Type B pancreatic cell (in vitro differentiated cells): ENCODE results near the gene VRK1. TPM values are rescaled to one million over a fixed set of nuclear protein-coding genes. Genes with fewer than 3 reads are reported as not detected.

Experiments
- DNase-seq: peaks from one replicate; pipeline ENCODE4 v3.0.0; 2021; ENCODE audit warnings: mixed read lengths; ENCODE audit not compliant: unreplicated experiment; ENCODE audit errors: extremely low spot score
- H3K27ac Mint-ChIP-seq: 2 replicates; pipeline ENCODE4 v1.8.0; 2021; ENCODE audit warnings: mild to moderate bottlenecking, mixed read lengths
- H3K27me3 Mint-ChIP-seq: 2 replicates; pipeline ENCODE4 v1.8.0; 2021; ENCODE audit warnings: mixed read lengths
- H3K36me3 Mint-ChIP-seq: 2 replicates; pipeline ENCODE4 v1.8.0; 2021; ENCODE audit warnings: mixed read lengths
- H3K4me1 Mint-ChIP-seq: one replicate; pipeline ENCODE4 v1.8.0; 2021; ENCODE audit warnings: mixed read lengths; ENCODE audit not compliant: unreplicated experiment
- H3K4me3 Mint-ChIP-seq: 2 replicates; pipeline ENCODE4 v1.8.0; 2021; ENCODE audit warnings: mild to moderate bottlenecking, mixed read lengths
- H3K9me3 Mint-ChIP-seq: 2 replicates; pipeline ENCODE4 v1.8.0; 2021; ENCODE audit warnings: mixed read lengths
- total RNA-seq: library from RNA; stranded (reverse); gene quantifications from 2 replicates; pipeline ENCODE4 v1.2.1, GENCODE V29; 2021; ENCODE audit warnings: low replicate concordance
- TF ChIP-seq, protein P1 (sequence below): fragments of 200-600 bp; sonication (generic); conservative IDR thresholded peaks from 2 replicates; pipeline ENCODE4 v1.5.0; 2021; ENCODE audit warnings: antibody characterized with exemption, mild to moderate bottlenecking

The VRK1 gene
- total RNA-seq, 1 donor from 2014 or later, result 36.9 TPM

DNA sequence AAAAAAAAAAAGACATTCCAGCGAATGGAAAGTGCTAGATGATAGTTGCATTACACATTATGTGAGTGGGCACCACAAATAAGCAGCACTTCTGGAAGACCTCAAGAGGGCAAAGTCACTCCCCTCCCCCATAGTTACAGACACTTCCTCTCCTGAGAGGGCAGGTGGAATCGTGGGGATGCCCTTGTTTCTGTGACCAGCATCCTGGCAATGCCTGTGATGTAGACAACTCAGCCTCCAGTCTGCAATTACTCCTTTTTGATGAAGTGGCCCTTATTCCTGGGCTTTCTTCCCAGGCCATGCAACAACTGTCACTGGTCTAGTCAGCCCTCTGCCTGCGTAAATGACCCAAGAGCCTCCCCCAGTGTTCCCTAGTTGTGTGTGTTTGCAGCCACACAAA lies 104.8 kb downstream of the VRK1 start:
- Mint-ChIP-seq H3K9me3 (peaks cover 5% of the 10 kb centered on the region), H3K4me3 (no peak overlapping the region), H3K36me3 (no peaks in the 10 kb centered on the region), H3K27ac (no peak overlapping the region), H3K4me1 (peaks cover 6% of the 10 kb centered on the region), H3K27me3 (no peaks in the 10 kb centered on the region)
- no peak for DNase-seq
- TF ChIP-seq, protein P1, sequence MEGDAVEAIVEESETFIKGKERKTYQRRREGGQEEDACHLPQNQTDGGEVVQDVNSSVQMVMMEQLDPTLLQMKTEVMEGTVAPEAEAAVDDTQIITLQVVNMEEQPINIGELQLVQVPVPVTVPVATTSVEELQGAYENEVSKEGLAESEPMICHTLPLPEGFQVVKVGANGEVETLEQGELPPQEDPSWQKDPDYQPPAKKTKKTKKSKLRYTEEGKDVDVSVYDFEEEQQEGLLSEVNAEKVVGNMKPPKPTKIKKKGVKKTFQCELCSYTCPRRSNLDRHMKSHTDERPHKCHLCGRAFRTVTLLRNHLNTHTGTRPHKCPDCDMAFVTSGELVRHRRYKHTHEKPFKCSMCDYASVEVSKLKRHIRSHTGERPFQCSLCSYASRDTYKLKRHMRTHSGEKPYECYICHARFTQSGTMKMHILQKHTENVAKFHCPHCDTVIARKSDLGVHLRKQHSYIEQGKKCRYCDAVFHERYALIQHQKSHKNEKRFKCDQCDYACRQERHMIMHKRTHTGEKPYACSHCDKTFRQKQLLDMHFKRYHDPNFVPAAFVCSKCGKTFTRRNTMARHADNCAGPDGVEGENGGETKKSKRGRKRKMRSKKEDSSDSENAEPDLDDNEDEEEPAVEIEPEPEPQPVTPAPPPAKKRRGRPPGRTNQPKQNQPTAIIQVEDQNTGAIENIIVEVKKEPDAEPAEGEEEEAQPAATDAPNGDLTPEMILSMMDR, result no peak

DNA sequence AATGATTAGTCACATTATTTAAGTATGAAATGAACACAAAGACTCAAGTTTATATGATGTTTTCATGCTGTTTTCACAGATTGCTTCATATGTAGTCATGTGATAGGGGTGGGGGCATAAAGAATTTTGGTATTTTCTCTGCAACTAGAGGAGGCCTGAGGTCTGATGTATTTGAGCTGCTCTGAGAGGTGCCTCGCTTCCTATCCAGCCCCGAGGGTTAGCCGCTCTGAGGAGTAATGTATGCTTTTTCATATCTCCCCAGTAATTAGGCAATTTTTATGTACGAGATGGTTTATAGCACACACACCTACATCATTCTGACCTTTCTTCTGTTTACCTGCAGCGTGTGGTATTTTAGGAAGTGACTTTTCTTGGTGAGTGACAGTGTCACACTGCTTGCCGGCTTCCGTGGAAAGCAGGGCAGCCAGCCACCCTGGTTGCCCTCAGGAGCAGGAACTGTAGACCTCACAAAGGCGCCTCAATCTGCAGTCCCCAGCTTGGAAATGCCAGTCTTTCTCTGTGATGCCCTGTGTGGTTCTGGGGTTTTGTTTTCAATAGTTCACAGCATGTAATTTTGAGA lies 106.4 kb downstream of the VRK1 start:
- Mint-ChIP-seq H3K9me3 (peaks cover 9% of the 10 kb centered on the region), H3K36me3 (no peaks in the 10 kb centered on the region), H3K27me3 (no peaks in the 10 kb centered on the region), H3K4me1 (peaks cover 6% of the 10 kb centered on the region), H3K27ac (no peak overlapping the region), H3K4me3 (no peak overlapping the region)
- no peak for DNase-seq
- TF ChIP-seq, protein P1, result no peak

DNA sequence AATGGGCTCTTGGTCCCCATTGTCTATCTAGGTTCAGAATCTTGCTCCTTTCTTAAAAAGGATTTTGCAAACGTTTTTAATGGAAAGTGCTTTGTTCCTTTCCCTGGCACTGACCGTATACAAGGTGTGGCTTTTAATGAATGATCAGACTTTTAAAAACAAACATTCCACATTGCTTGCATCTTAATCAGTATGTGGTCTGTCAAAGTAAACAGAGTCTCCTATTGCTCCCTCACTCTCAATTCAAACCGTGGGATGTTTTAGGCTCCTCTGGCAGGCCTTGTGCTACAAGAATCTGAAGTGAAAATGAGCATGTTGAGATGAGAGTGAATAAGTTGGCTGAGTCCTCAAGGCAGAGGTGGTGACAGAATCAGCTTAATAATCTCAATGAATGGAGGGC lies 107.0 kb downstream of the VRK1 start:
- Mint-ChIP-seq H3K9me3 (peaks cover 11% of the 10 kb centered on the region), H3K27ac (no peak overlapping the region), H3K36me3 (peaks cover under 1% of the 10 kb centered on the region), H3K4me1 (peaks cover 6% of the 10 kb centered on the region), H3K27me3 (no peaks in the 10 kb centered on the region), H3K4me3 (no peak overlapping the region)
- TF ChIP-seq, protein P1, result no peak
- no peak for DNase-seq

DNA sequence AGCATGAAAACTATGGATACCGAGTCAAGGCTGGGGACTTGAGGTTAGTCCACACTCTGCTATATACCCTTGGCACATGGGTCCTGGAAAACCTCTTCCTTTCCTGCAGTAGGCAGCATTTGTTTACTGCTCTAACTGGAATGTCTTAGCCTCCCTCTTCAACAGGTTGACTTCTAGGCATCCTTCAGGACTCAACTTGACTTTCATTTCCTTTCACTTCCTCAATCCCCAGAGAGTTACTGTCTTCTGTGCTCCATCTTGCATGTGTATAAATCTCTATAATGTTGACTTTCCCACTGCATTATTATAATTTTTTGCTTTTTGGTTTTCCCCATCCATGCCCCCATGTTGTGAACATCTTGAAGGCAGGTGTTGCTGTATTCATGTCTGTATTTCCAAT lies 107.9 kb downstream of the VRK1 start:
- Mint-ChIP-seq H3K27me3 (no peaks in the 10 kb centered on the region), H3K27ac (no peak overlapping the region), H3K9me3 (peaks cover 20% of the 10 kb centered on the region), H3K4me3 (no peak overlapping the region), H3K4me1 (peaks cover 6% of the 10 kb centered on the region), H3K36me3 (peaks cover 9% of the 10 kb centered on the region)
- TF ChIP-seq, protein P1, result no peak
- no peak for DNase-seq

DNA sequence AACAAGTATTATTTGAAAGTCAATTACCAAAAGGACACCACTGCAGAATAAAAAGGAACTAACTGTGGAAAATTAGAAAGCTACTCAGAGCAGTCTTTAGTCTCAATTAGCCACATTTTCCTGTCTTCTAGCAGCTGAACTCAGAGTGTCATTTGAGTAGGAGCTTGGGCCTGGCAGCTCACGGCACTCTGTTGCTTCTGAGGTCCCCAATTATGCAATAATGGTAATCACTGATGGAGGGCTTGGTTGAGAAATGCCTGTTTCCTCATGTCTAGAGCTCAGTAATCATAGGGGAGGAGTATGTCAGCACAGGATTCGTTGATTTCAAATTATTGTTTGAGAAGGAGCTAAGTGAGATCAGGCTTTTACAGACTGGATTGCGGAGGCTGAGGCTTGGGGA lies 108.6 kb downstream of the VRK1 start:
- Mint-ChIP-seq H3K27me3 (no peaks in the 10 kb centered on the region), H3K4me1 (peaks cover 6% of the 10 kb centered on the region), H3K4me3 (no peak overlapping the region), H3K9me3 (peaks cover 22% of the 10 kb centered on the region), H3K27ac (no peak overlapping the region), H3K36me3 (peaks cover 10% of the 10 kb centered on the region)
- DNase-seq, result no peak
- TF ChIP-seq, protein P1, result no peak

DNA sequence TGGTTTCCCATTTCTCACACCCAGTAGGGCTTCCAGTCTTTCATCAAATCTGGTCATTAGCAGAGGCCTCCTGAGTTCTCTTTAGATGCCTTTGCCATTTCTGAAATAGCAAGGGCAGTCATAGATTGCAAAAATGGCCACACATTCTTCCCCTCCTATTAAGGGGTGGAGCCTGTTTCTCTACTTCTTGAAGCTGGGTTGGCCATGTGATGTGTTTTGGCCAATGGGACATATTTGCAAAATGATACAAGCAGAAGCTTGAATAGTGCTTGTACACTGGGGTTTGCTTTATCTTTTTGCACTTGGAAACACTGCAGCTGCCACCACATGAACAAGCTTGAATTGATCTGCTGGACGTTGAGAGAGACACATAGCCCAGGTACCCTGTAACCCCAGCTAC lies 109.3 kb downstream of the VRK1 start:
- H3K36me3 Mint-ChIP-seq, result peaks cover 10% of the 10 kb centered on the region
- TF ChIP-seq, protein P1, result no peak
- no peak overlapping the region for H3K4me3 Mint-ChIP-seq
- DNase-seq, result no peak
- no peaks in the 10 kb centered on the region for H3K27me3 Mint-ChIP-seq
- no peak overlapping the region for H3K27ac Mint-ChIP-seq
- peaks cover 17% of the 10 kb centered on the region for H3K9me3 Mint-ChIP-seq
- peaks cover 6% of the 10 kb centered on the region for H3K4me1 Mint-ChIP-seq
